Gastrocnemius medialis (tissue), 4 donors: ENCODE measurements around the gene DZIP1L. TPM values are rescaled to one million over a fixed set of nuclear protein-coding genes. Genes with fewer than 3 reads are reported as not detected.

Experiments used
- ATAC-seq, 2 donors: fragments of 150-250 bp; one replicate each; pipeline ENCODE4 v1.9.1; 2016
- DNase-seq, 2 donors: peaks; one replicate each; pipeline ENCODE4 v3.0.0-alpha.2; 2019
- H3K27ac ChIP-seq, 4 donors: fragments of 200-600 bp; sonication (generic); 1 replicate in 1 of 4; 2 replicates in 3 of 4; pipeline ENCODE4 v1.5.1; 2016 to 2018; ENCODE audit warnings: mild to moderate bottlenecking in 2 of 4, moderate library complexity in 1 of 4
- H3K27me3 ChIP-seq, 3 donors: fragments of 200-600 bp; sonication (generic) in 2 of 3; 1 replicate in 1 of 3; 2 replicates in 2 of 3; pipeline versions ENCODE4 v1.5.1 to v1.6.0; 2016 to 2019; ENCODE audit warnings: mild to moderate bottlenecking in 1 of 3, moderate library complexity in 1 of 3
- H3K36me3 ChIP-seq, 2 donors: fragments of 200-600 bp; sonication (generic) in 1 of 2; one replicate each; pipeline ENCODE4 v1.5.1; 2017 to 2018
- H3K4me1 ChIP-seq, 2 donors: fragments of 200-600 bp; sonication (generic) in 1 of 2; one replicate each; pipeline ENCODE4 v1.5.1; 2016 to 2017; ENCODE audit warnings: mild to moderate bottlenecking in 2 of 2
- H3K4me3 ChIP-seq, 4 donors: fragments of 200-600 bp; sonication (generic) in 3 of 4; 1 replicate in 1 of 4; 2 replicates in 3 of 4; pipeline ENCODE4 v1.5.1; 2016 to 2019; ENCODE audit warnings: mild to moderate bottlenecking in 2 of 4
- H3K9me3 ChIP-seq, 3 donors: fragments of 200-600 bp; sonication (generic) in 2 of 3; 1 replicate in 1 of 3; 2 replicates in 2 of 3; pipeline ENCODE4 v1.5.1; 2016 to 2019
- CTCF ChIP-seq, 5 experiments: fragments of 450-650 bp in 3 of 5; fragments of 200-600 bp in 2 of 5; sonication (generic) in 2 of 5; IDR thresholded peaks in 4 of 5; conservative IDR thresholded peaks in 1 of 5; 1 replicate in 4 of 5; 2 replicates in 1 of 5; pipeline ENCODE4 v1.5.1; 2016 to 2019; ENCODE audit warnings: antibody characterized with exemption in 5 of 5, mild to moderate bottlenecking in 3 of 5, moderate library complexity in 3 of 5
- POLR2A ChIP-seq, 2 donors: fragments of 450-650 bp; IDR thresholded peaks; one replicate each; pipeline ENCODE4 v1.6.1; 2017; ENCODE audit warnings: antibody characterized with exemption in 2 of 2, mild to moderate bottlenecking in 2 of 2, moderate library complexity in 2 of 2
- in situ Hi-C, 4 donors: fragments of 200-750 bp; cut with MboI; loops; one replicate each; pipeline versions ENCODE4 v1.15.0 to v1.8.0; 2017; ENCODE audit warnings: low sequenced_read_pairs in 4 of 4
- intact Hi-C: fragments of 100-400 bp; cut with DNase I; formaldehyde crosslinking; loops from one replicate; pipeline ENCODE4 v1.15.1; 2023; ENCODE audit warnings: low total_unique reads
- total RNA-seq, 4 donors: library from RNA; depleted of rRNA; stranded (reverse); fragments of >200 nt; gene quantifications; one replicate each; pipeline versions ENCODE4 v1.1.0 to v1.2.3, GENCODE V29; 2016

The DZIP1L gene
- total RNA-seq, 4 donors from 2014 or later, result 1.1 to 3.3 (median 1.5) TPM

- no peaks in the 10 kb centered on the region for H3K36me3 ChIP-seq
These were observed 87.6 kb downstream of the DZIP1L start for GRCh38 chr3:138027821-138028220.

DNA sequence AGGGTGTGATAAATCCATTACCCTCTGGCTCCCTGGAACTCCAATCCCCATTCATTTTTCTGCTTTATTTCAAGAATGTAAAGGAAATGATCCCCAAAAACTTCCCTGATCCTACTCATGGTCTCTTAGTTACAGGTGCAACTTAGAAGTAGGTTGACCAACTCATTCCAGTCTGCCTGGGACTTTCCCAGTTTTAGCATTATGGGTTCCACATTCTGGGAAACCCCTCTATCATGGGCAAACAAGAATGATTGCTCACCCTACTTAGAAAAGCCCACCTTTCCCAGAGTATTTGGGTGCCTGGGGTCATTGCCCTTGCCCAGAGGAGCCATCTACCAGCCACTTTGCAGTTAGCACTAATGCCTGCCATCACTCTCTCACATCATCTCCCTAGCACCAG is 89.9 kb downstream of the DZIP1L start:
- no peak for TF ChIP-seq POLR2A (IDR thresholded peaks at IDR 0.05)
- TF ChIP-seq CTCF (IDR thresholded peaks at IDR 0.05 in 4 of 5, conservative IDR thresholded peaks at IDR 0.05 in 1 of 5), result no peak
- H3K4me3 ChIP-seq, result no peak overlapping the region
- no peaks in the 10 kb centered on the region for H3K9me3 ChIP-seq

More at GRCh38 chr3:138027821-138028220, 87.6 kb downstream of the DZIP1L start:
- Histone ChIP-seq H3K4me3 (no peak overlapping the region), H3K27me3 (no peaks in the 10 kb centered on the region), H3K27ac (no peak overlapping the region), H3K9me3 (no peaks in the 10 kb centered on the region), H3K4me1 (no peaks in the 10 kb centered on the region)
- TF ChIP-seq CTCF (IDR thresholded peaks at IDR 0.05 in 4 of 5, conservative IDR thresholded peaks at IDR 0.05 in 1 of 5) (no peak), POLR2A (IDR thresholded peaks at IDR 0.05) (no peak)
- intact Hi-C loops, result no loop called here
- ATAC-seq (no peak), DNase-seq (no peak)
- in situ Hi-C loops, result no loop called here

GRCh38 chr3:138023754-138024153 is 91.7 kb downstream of the DZIP1L start:
- intact Hi-C loops, result no loop called here
- in situ Hi-C loops, result no loop called here
- Histone ChIP-seq H3K4me1 (no peaks in the 10 kb centered on the region), H3K4me3 (no peak overlapping the region), H3K27me3 (no peaks in the 10 kb centered on the region), H3K27ac (no peak overlapping the region), H3K36me3 (no peaks in the 10 kb centered on the region), H3K9me3 (no peaks in the 10 kb centered on the region)
- TF ChIP-seq CTCF (IDR thresholded peaks at IDR 0.05 in 4 of 5, conservative IDR thresholded peaks at IDR 0.05 in 1 of 5) (no peak), POLR2A (IDR thresholded peaks at IDR 0.05) (no peak)
- DNase-seq (no peak), ATAC-seq (no peak)

More for the DNA sequence above, 89.9 kb downstream of the DZIP1L start:
- Histone ChIP-seq H3K36me3 (no peaks in the 10 kb centered on the region), H3K4me1 (no peaks in the 10 kb centered on the region), H3K27me3 (no peaks in the 10 kb centered on the region), H3K27ac (no peak overlapping the region)
- in situ Hi-C loops (no loop called here), intact Hi-C loops (no loop called here)
- ATAC-seq (no peak), DNase-seq (no peak)

DNA sequence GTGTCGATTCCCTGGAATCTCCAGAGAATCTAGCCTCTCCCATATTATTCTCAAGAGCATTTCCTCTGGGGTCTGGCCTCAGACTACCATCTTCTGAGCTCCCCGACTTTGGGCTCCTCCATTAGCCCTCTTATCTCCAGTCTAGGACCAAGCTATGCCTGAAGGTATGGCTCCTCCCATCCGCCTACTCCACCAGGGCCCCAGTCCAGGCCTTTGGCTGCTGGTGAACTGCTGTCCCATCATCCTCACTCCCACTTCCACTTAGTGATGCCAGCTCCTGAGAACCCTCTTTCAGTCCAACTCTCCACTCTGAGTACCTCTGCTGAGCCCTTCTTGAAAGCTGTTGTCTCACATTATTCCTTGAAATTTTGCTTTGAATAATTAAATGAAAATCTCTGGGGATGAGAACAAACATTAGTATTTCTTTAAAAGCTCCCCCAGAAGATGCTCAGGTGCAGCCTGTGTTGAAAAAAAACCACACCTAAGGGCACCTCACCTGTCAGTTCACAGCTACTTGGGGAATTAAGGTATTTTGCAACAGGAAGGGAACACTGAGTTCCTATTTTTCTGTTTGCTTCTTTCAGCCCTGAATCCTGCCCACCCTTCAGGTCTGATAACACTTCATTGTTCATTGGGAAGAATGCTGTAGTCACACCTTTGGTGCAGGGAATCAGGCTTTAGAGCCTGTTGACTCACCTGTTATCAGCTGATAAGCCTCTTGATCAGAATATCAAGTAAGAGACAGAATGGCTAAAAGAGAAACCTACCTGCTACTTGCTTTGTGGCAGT is 95.9 kb downstream of the DZIP1L start:
- in situ Hi-C loops (no loop called here), intact Hi-C loops (no loop called here)
- no peaks in the 10 kb centered on the region for H3K9me3 ChIP-seq
- no peak for TF ChIP-seq POLR2A (IDR thresholded peaks at IDR 0.05)
- no peak for TF ChIP-seq CTCF (IDR thresholded peaks at IDR 0.05 in 4 of 5, conservative IDR thresholded peaks at IDR 0.05 in 1 of 5)
- H3K36me3 ChIP-seq, result no peaks in the 10 kb centered on the region
- H3K27ac ChIP-seq, result no peak overlapping the region
- ATAC-seq (no peak), DNase-seq (no peak)
- H3K4me1 ChIP-seq, result no peaks in the 10 kb centered on the region
- no peak overlapping the region for H3K4me3 ChIP-seq
- no peaks in the 10 kb centered on the region for H3K27me3 ChIP-seq
